ENCODE data around the gene DSCAM.

GRCh38 chr21:40620386-40621145 is 226.4 kb downstream of the DSCAM start:
- no peak for TF ChIP-seq POLR2A (IDR thresholded peaks at IDR 0.05)
- TF ChIP-seq CTCF (IDR thresholded peaks at IDR 0.05) = no peak
- no peak for TF ChIP-seq EP300 (IDR thresholded peaks at IDR 0.05)
